GM19035 (cell line): ENCODE measurements around the gene CD37.
"Not testable (repeated sequence)": the region's sequence is repeated elsewhere in the genome, so short reads cannot be mapped to it uniquely, and the experiment has no call there.

ENCODE experiments used
- ATAC-seq: cut with Tn5 transposase; IDR thresholded peaks from one replicate; pipeline ENCODE4 v1.9.1; 2021; ENCODE audit not compliant: unreplicated experiment

CD37 gene

GRCh38 chr19:49373174-49373573, 38.0 kb downstream of the CD37 start:
- not testable (repeated sequence) for ATAC-seq

- ATAC-seq: no peak
These were observed 39.6 kb downstream of the CD37 start for GRCh38 chr19:49374665-49375434.

- no peak for ATAC-seq
These were observed 43.3 kb downstream of the CD37 start for GRCh38 chr19:49378512-49378911.

GRCh38 chr19:49380391-49380790, 45.2 kb downstream of the CD37 start:
- no peak for ATAC-seq

- no peak for ATAC-seq
These were observed 47.4 kb downstream of the CD37 start for GRCh38 chr19:49382639-49383038.

- no peak for ATAC-seq
These were observed 48.4 kb downstream of the CD37 start for GRCh38 chr19:49383599-49383998.

- peak; percentile 65 for ATAC-seq
These were observed 52.7 kb downstream of the CD37 start, which contains the start of gene KASH5 for GRCh38 chr19:49387936-49388372. Gene KASH5 (plus strand): TSS chr19:49388249. CDS start chr19:49390884, 2,635 bp downstream.

- ATAC-seq: no peak
These were observed 54.2 kb downstream of the CD37 start for GRCh38 chr19:49389406-49389805.
